DMS153 treated with DMSO at 0.1 percent for 48 hours (cell line): ENCODE data around the gene ITPR2.
"Not testable (repeated sequence)": the region's sequence is repeated elsewhere in the genome, so short reads cannot be mapped to it uniquely, and the experiment has no call there.

ENCODE experiments used
- DNase-seq: peaks from one replicate; lab custom pipeline; 2025; ENCODE audit not compliant: unreplicated experiment; lab: John Stamatoyannopoulos, UW

The ITPR2 gene

GRCh38 chr12:26767116-26767515, 65.9 kb downstream of the ITPR2 start:
- no peak for DNase-seq

GRCh38 chr12:26762186-26762585, 70.8 kb downstream of the ITPR2 start:
- DNase-seq, result no peak

GRCh38 chr12:26761775-26762174, 71.2 kb downstream of the ITPR2 start:
- DNase-seq, result no peak

GRCh38 chr12:26760657-26761293, 72.2 kb downstream of the ITPR2 start:
- no peak for DNase-seq

GRCh38 chr12:26755362-26755761, 77.6 kb downstream of the ITPR2 start:
- not testable (repeated sequence) for DNase-seq

- no peak for DNase-seq
Observed at GRCh38 chr12:26754148-26754547, 78.8 kb downstream of the ITPR2 start.

GRCh38 chr12:26751179-26751578, 81.8 kb downstream of the ITPR2 start:
- DNase-seq, result no peak

GRCh38 chr12:26750531-26751175, 82.3 kb downstream of the ITPR2 start:
- DNase-seq, result no peak

- no peak for DNase-seq
Observed at GRCh38 chr12:26749781-26750180, 83.2 kb downstream of the ITPR2 start.

- no peak for DNase-seq
Observed at GRCh38 chr12:26748741-26749431, 84.1 kb downstream of the ITPR2 start.

GRCh38 chr12:26748412-26748740, 84.6 kb downstream of the ITPR2 start:
- DNase-seq, result no peak

GRCh38 chr12:26746121-26746714, 86.8 kb downstream of the ITPR2 start:
- no peak for DNase-seq

GRCh38 chr12:26744697-26745440, 88.1 kb downstream of the ITPR2 start:
- DNase-seq, result no peak

- no peak for DNase-seq
Observed at GRCh38 chr12:26744042-26744626, 88.9 kb downstream of the ITPR2 start.

GRCh38 chr12:26741584-26742227, 91.3 kb downstream of the ITPR2 start:
- no peak for DNase-seq

- DNase-seq, result no peak
Observed at GRCh38 chr12:26740991-26741390, 92.0 kb downstream of the ITPR2 start.

- no peak for DNase-seq
Observed at GRCh38 chr12:26740348-26740747, 92.6 kb downstream of the ITPR2 start.

- no peak for DNase-seq
Observed at GRCh38 chr12:26737487-26738030, 95.4 kb downstream of the ITPR2 start.

- DNase-seq, result no peak
Observed at GRCh38 chr12:26736563-26737486, 96.2 kb downstream of the ITPR2 start.
